Stimulated activated CD4-positive, alpha-beta T cell treated with anti-CD3 and anti-CD28 coated beads, Interleukin-12 subunit alpha, Interleukin-12 subunit beta, amount 100 ng/mL, for 48 hours (primary cell): ENCODE data around the gene WDR37.

Source experiments
- DNase-seq, 3 donors: peaks; one replicate each; pipeline ENCODE4 v3.0.0-alpha.2; 2020; ENCODE audit warnings: low read depth in 2 of 3, low spot score in 1 of 3

WDR37 gene

GRCh38 chr10:1122349-1122748 is 66.2 kb downstream of the WDR37 start:
- no peak for DNase-seq

GRCh38 chr10:1123198-1123597 is 67.0 kb downstream of the WDR37 start:
- no peak for DNase-seq

DNA sequence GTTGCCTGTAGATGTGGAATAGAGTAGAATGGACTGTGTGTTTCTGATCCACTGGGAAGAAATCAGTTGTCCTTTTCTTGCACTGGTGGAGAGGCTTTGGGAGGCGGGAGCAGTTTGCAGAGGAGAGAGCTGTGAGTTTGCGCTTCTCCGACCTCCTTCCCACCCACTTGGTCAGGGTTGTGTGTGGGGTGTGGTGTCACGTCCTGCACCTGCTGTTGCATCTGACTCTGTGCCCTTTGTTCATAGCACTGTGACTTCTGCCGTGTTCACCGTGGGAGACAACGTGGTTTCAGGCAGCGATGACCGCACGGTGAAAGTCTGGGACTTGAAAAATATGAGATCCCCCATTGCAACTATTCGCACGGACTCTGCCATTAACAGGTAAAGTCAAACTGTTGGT is 67.8 kb downstream of the WDR37 start:
- DNase-seq: no peak

- DNase-seq: no peak
These were observed 68.6 kb downstream of the WDR37 start for GRCh38 chr10:1124796-1125195.

DNA sequence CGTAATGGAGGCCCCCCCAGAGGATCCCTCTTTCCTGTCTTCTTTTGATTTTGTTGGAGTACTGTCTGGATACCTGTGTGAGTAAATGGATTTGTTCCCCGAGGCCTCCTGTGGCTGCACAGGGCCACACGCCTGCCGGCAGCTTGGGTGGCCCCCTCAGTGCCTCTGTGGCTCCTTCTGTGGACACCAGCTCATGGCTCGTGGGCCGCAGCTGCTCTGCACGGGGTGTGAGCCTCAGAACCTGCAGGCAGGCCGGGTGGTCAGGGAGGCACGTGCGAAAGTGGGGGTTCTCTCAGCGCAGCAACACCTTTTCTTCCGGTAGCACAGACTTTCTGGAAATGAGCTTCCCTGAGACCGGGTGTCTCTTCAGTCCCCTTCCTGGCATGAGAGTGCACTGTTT is 70.3 kb downstream of the WDR37 start:
- no peak for DNase-seq

DNA sequence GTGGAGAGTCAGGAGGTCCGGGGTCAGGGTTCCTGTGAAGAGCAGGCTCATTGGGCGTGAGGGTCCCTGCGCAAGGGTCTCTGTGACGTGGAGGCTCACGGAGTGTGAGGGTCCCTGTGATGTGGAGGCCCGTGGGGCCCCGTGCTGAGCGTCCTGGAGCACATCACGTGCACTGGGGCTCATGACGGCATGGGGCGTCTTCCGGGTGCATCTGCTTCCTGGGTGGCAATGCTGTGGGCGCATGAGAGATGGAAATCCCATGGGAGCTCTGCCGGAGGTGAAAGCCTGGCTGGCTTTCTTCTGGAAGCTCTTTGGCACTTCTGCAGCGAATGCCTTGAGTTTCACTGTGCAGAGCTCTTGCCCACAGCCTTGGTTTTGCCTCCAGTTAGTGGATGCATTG is 71.4 kb downstream of the WDR37 start:
- no peak for DNase-seq

DNA sequence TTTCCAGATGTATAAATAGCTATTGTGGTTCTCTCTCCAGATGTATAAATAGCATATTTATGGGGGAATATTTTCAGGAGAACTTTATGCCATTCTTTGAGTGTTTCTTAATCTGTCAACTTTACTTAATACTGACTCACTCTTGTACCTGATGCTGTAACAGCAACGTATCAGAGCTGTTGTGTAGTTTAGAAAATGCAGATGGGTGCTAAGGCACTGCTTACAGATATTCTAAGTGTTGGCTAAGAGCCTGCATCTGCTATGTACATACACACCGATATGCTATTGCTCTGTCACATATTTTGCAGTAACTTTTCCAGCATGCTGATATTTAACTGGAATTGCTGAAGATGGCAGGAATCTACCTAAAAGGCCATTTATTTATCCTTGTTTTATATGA is 71.9 kb downstream of the WDR37 start:
- no peak for DNase-seq

- no peak for DNase-seq
These were observed 72.5 kb downstream of the WDR37 start for GRCh38 chr10:1128649-1129048.

DNA sequence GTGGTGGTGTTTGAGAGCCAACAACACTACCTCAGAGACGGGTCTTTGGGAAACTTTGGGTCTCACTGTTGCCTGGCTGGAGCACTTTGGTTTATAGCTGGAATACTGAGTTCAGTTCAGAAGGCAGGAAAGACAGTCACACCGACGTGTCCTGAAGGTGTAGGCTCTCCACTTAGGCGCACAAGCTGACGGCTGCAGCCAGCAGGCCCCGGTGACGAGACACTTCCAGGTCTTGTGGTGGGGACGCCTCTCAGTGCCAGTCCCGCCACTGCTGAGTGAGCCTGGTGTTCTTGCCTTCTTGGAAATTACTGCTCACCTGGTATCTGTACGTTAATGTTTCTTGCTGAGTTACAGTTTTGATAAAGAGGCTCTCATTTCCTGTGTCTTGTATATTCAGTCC is 74.0 kb downstream of the WDR37 start:
- no peak for DNase-seq

DNA sequence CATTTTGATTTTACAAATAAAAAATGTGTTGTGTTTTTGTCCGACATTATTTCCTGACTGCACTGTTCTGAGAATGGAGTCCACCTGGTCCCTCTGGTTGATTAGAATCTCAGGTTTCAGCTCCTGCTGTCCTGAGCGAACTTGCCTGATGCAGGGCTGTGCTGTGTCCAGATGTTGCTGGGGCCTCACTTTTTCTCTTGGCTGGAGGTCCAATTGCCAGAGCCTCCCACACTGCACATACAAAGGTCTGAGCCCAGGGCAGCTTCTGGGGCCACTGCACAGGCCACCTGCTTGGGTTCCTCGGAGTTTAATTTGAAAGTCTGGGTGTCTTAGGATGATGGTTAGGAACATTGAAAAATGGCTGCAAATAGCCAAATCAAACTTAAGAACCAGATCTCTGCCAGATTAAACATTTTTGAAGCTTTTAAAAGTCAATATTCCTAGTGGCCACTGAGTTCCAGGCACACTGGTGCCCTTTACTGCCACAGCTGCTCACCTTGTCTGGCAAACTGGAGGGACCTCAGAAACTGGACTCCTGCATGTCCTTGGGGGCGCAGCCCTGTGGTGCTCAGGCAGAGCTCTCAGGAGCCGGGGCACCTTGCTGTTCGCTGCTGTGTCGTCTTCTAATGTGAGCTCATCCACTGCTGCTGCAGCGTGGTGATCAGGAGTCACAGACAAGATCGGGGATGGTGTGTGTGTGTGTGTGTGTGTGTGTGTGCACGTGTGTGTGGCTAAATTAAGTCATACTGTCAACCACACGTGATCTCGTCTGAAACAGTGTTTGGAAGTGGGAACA is 75.0 kb downstream of the WDR37 start:
- no peak for DNase-seq

GRCh38 chr10:1132584-1132983 is 76.4 kb downstream of the WDR37 start:
- DNase-seq: no peak

DNA sequence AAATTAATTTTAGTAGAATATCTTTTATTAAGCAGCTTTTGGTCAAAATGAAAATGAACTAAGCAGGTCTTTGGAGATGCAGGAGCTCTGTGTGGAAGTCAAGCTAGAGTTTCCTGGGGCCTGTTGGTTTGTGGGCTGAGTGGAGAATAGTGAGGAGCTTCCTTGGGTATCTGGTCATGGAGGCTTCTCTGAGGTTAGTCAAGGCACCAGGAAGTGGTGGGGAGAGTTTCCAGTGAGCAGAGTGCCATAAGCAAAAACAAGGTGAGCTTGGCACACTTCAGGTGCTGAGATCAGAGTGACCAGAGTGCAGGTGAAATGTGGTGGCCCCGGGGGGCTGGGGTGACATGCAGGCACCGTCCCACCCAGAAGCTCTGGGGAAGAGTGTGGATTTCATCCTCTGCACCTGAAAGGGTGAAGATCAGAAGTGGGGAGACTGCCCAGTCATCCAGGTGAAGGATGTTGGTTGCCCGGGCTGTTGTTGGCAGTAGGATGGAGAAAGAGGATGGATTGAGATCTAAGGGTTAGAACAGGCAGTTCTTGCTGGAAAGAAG is 77.4 kb downstream of the WDR37 start:
- no peak for DNase-seq

DNA sequence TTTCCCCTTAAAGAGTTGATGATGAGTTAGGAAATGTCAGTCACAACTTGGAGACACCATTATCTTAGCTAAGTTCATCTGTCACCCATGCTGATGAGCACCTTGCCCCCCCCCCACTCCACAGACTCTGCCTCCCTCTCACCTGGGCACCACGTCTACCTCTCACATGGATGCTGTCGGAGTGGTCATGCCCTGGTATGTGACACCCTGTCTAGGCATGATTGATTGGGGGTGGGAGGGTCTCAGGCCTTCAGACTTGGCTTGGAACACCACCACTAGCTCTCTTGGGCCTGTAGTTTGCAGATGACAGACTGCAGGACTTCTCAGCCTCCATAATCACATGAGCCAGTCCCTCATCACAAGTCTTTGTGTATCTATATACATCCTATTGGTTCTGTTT is 78.0 kb downstream of the WDR37 start:
- DNase-seq: no peak

GRCh38 chr10:1136268-1136667 is 80.1 kb downstream of the WDR37 start:
- no peak for DNase-seq

- no peak for DNase-seq
These were observed 81.4 kb downstream of the WDR37 start for GRCh38 chr10:1137499-1138163.

- DNase-seq: no peak
These were observed 82.3 kb downstream of the WDR37 start for GRCh38 chr10:1138529-1138928.

DNA sequence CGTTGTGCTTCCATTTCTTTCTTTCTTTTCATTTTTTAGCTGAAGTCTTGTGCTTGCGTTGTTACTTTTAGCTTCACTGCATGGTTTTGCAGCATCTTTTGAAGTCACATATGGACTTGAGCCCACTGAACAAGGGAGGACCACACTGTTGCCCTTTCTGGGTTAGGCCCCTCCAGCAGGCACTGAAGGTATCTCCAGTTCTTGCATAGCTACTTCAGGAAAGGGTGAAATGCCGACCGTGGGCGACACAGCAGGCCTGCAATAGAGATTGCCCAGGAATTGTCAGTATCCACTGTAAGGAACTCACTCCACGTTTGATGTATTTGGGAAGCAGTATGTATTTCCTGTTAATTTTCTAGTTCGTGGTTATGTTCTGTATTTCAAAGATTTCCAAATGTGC is 85.1 kb downstream of the WDR37 start:
- no peak for DNase-seq

DNA sequence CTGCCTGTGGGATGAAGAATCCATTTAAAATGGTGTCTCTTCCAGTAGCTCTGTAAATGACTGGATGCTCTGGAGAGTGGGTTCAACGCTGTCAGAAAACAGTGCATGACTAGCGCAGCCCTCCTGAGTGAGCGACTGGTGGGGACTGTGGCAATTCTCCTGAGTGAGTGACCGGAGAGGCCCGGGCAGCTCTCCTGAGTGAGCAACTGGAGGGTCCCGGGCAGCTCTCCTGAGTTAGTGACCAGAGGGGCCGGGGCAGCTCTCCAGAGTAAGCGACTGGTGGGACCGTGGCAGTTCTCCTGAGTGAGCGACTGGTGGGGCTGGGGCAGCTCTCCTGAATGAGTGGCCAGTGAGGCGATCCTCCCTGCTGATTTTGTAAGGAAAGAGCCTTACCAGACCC is 85.5 kb downstream of the WDR37 start:
- no peak for DNase-seq

DNA sequence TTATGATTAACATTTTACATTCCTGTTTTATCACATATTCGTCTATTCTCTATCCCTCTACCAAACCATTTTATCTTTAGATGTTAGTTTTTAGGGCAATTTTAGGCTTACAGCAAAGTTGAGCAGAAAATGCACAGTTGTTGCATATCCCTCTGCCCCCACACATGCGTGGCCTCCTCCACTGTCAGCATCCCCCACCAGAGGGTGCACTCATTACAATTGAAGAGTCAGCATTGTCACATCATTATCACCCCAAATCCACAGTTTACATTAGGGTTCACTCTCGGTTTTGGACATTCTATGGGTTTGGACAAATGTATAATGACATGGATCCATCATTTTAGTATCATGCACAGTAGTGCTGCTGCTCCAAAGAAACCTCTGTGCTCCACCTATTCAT is 86.4 kb downstream of the WDR37 start:
- no peak for DNase-seq

GRCh38 chr10:1147810-1148209 is 91.6 kb downstream of the WDR37 start:
- DNase-seq: no peak

DNA sequence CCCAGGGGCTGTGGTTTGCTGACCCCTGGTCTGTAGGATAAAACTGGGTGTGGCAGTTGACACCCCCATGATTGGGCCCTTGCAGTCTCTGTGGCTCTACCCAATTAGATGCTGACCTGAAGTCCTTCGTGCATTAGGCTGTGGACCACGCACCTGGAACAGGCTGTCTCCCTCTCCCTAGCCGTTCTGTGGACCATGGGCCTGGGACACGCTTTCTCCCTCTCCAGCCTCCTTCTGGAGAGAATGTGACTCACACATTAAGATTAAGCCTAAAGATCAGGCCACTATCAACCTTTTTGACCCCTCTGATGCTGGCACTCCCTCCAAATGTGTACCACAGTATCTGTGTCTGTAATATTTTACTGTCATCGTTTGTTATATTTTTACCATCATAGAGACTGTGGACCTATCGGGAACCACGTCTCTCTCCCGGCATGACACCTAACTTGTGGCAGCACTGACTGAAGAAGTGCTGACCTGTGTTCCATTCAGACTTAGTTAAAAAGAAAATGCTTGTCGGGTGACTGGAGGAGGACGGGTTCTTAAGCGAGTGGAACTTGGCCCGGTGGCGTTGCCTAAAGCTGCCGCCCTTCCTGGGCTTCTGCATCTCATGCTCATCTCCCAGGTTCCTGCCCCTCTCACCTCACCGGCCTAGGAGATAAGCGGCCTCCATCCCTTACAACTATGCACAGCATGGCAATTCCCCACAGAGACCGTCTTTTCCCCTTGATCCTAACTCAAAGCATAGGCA is 92.8 kb downstream of the WDR37 start:
- no peak for DNase-seq
